GM21786 (cell line): ENCODE data around the gene MACROD2.
A peak's percentile ranks its signal among the peaks of the same experiment; 100 is the strongest.

Experiments used
- ATAC-seq: cut with Tn5 transposase; IDR thresholded peaks from one replicate; pipeline ENCODE4 v1.9.1; 2021; ENCODE audit not compliant: unreplicated experiment

MACROD2 gene

GRCh38 chr20:14838663-14839628, 843.6 kb downstream of the MACROD2 start:
- peak; percentile 81 for ATAC-seq

- no peak for ATAC-seq
Observed at GRCh38 chr20:14845199-14846160, 850.2 kb downstream of the MACROD2 start.

- ATAC-seq: no peak
Observed at GRCh38 chr20:14848806-14849205, 853.5 kb downstream of the MACROD2 start.

- ATAC-seq: peak; percentile 49
Observed at GRCh38 chr20:14853079-14853478, 857.8 kb downstream of the MACROD2 start.

GRCh38 chr20:14855171-14855570, 859.9 kb downstream of the MACROD2 start:
- no peak for ATAC-seq

GRCh38 chr20:14859627-14860026, 864.3 kb downstream of the MACROD2 start:
- ATAC-seq: no peak

- no peak for ATAC-seq
Observed at GRCh38 chr20:14860410-14860814, 865.1 kb downstream of the MACROD2 start.

GRCh38 chr20:14861028-14861699, 865.8 kb downstream of the MACROD2 start:
- ATAC-seq: no peak

- no peak for ATAC-seq
Observed at GRCh38 chr20:14865169-14865568, 869.9 kb downstream of the MACROD2 start.

GRCh38 chr20:14865731-14866130, 870.4 kb downstream of the MACROD2 start:
- ATAC-seq: no peak

- no peak for ATAC-seq
Observed at GRCh38 chr20:14866841-14867514, 871.7 kb downstream of the MACROD2 start.

- no peak for ATAC-seq
Observed at GRCh38 chr20:14877301-14878028, 882.1 kb downstream of the MACROD2 start.

- ATAC-seq: no peak
Observed at GRCh38 chr20:14878676-14879019, 883.3 kb downstream of the MACROD2 start.

GRCh38 chr20:14879020-14879697, 883.8 kb downstream of the MACROD2 start:
- ATAC-seq: peak; percentile 74

GRCh38 chr20:14879839-14880238, 884.5 kb downstream of the MACROD2 start:
- ATAC-seq: no peak

- ATAC-seq: no peak
Observed at GRCh38 chr20:14881518-14881917, 886.2 kb downstream of the MACROD2 start.

GRCh38 chr20:14882157-14882556, 886.8 kb downstream of the MACROD2 start:
- ATAC-seq: no peak

GRCh38 chr20:14882846-14883245, 887.5 kb downstream of the MACROD2 start:
- no peak for ATAC-seq

GRCh38 chr20:14883324-14883723, 888.0 kb downstream of the MACROD2 start:
- ATAC-seq: no peak
